EL (cell line): ENCODE results near the gene IL1RAPL1.
"Not testable (repeated sequence)": the region's sequence is repeated elsewhere in the genome, so short reads cannot be mapped to it uniquely, and the experiment has no call there.

Experiments
- DNase-seq: peaks from one replicate; pipeline ENCODE4 v3.0.0-alpha.2; 2016

IL1RAPL1 gene

DNA sequence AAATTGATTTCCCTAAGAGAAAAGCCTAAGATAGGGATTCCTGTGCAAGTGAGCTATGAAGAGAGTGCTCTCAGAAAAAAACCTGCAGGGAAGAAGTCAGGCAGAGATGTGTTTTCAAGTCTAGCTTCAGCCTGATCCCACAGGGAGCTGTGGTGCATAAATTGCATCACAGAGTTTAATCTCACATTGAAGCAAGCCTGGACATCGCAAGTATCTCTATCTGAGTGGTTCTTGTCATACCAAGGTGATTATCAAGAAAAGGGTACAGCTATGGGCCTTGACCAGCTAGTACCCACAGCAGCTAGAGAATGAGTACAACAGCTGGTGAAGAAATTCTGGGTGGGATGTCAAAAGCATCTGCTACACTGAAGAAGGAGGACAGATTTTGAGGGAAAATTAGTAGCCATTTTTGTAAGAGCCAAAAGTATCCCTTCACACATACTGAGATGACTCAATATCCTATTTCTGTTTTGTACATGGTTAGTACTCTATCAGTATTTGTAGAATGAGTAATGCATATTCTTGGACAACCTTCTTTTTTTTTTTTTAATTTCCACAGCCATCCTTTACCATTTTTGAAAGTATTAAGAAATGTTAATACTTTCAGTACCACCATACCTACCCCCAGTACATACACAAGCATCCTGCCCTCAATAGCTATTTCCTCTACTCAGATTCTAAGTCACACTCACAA is 708.9 kb downstream of the IL1RAPL1 start:
- no peak for DNase-seq

DNA sequence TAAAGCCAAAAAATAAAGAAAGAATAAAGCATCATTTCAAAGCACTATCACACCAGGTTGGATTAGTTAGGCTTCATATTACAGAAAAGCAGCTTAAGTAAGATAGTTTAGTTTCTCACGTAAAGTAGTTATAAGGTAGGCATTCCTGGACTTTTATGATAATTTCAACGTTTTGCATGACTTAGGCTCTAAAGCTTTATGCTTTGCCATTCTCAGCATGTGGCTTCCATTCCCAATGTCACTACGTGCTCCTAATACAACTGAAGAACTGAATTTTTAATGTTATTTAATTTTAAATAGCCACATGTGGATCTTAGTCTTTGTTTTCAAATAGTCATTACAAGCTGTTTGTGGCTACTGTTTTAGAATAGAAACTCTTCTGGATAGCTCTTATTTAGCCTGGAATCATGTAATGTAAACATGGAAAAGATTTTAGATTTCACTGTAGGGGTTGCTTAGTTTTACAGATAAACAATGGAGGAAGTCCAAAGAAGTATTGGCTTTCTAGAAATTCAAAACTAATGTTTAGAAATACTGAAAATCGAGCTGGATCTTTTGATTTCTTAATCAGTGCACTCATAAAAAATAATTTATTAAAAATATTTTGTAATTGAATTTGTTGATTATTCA is 710.0 kb downstream of the IL1RAPL1 start:
- DNase-seq = no peak

DNA sequence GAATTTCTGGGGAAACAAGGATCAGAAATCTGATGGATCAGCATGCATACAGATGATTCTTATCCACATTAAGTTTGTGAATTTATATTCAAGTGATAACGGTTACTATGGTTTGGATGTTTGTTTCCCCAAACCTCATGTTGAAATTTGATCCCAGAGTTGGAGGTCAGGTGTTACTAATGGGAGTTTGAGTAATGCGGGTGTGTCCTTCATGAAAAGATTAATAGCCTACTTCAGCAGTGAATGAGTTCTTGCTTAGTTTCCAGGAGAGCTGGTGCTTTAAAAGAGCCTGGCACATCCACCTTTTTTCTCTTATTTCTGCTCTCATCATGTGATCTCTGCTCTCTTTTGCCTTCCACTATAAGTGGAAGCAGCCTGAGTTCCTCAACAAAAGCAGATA is 712.4 kb downstream of the IL1RAPL1 start:
- no peak for DNase-seq

DNA sequence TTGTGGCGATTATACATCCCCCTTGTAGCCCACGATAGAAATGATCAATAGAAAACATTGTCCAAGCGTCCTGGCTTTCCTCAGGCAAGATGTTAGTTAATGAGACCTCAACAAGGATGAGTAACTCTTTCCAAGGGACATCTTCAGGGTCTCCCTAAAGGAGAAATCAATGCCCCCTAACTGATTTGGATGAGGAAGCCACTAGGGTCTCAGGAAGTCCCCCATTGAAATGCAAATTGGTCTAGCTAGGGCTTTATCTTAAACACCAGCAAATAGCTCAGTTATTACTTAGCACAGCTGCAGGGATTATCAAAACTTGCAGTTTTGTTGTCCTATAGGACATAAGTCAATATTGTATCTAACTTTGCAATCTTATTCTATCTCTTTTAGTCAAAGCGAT is 721.5 kb downstream of the IL1RAPL1 start:
- DNase-seq = no peak

DNA sequence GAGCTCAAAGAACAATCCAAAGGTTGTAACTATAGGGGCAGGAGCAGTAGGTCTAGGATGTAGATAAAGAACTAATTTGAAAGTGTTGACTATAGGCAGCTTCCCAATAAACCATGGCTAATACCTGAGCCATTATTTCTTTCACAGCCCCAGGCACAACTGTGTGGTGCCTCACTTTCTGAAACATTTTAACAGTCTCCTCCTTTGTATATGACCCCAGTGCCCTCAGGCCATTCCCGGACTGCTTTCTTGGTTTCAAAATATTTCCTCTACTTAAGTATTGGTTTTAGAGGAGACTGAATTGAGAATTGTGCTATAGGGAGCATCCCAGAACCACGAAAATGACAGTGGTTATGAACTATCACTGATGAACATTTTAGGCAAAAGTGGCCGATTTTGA is 728.7 kb downstream of the IL1RAPL1 start:
- DNase-seq = no peak

DNA sequence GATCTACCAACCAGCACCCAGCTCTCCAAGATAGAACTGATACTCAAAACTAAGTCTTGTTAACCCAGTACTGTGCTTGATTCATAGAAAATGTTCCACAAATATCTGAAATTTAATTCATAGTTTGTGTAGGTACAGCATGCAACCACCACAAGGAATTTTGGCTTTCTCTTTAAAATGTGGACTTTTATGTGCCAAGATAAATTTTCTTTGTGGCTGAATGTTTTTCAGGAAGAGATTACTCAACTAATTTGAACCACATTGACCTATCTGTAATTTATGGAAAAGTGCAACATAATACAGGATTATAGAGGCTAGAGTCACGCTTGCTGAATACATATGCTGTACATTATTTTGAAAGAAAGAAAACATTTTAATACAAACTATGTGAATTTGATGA is 730.8 kb downstream of the IL1RAPL1 start:
- peak; percentile 6 for DNase-seq

DNA sequence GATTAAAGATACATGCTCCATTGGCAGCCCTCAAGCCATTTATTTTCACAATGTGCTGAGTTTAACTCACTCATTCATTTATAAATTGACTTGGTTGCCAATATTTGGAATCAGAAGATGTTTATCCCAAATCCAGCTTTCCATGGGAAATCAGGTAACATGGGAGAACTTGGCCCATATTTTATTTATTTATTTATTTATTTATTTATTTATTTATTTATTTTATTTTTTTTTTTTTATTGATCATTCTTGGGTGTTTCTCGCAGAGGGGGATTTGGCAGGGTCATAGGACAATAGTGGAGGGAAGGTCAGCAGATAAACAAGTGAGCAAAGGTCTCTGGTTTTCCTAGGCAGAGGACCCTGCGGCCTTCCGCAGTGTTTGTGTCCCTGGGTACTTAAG is 745.2 kb downstream of the IL1RAPL1 start:
- not testable (repeated sequence) for DNase-seq

DNA sequence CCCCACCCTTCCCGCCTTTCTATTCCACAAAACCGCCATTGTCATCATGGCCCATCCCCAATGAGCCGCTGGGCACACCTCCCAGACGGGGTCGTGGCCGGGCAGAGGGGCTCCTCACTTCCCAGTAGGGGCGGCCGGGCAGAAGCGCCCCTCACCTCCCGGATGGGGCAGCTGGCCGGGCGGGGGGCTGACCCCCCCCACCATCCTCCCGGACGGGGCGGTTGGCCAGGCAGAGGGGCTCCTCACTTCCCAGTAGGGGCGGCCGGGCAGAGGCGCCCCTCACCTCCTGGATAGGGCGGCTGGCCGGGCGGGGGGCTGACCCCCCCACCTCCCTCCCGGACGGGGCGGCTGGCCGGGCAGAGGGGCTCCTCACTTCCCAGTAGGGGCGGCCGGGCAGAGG is 745.8 kb downstream of the IL1RAPL1 start:
- DNase-seq = not testable (repeated sequence)

DNA sequence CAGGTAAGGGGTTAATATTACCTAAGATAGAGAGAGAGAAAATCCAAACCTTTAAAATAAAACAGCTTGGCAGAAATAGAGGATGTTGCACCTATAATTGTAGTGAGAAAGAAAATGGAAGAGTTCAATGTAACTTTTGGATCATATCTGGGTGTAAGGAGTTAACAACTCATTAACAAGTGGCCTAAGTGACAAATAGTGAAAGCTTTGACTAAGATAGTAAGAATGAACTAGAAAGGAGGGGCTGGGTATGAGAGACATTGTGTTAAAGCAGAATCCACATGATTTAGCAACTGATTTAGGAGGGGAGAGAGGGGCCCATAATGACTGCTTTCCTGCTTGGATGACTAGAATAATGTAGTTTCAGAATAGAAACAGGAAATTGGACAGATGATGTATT is 761.0 kb downstream of the IL1RAPL1 start:
- no peak for DNase-seq

DNA sequence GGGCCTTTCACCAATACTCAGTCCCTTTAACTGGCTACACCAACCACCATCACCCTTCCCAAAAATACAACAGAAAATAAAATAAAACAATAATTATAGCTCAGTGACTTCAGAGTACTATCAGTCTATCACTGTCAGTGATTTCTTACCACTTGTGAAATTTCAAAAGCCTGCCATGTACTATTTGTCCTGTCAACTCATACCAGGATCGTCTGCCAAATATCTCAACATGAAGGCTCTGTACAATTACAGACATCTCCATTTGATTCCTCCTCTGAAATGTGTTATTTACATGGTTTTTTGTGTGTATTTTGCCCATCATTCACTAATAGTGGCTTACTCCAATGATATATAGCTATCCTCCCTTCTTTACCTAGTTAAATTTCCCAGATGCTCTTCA is 772.0 kb downstream of the IL1RAPL1 start:
- DNase-seq = no peak

DNA sequence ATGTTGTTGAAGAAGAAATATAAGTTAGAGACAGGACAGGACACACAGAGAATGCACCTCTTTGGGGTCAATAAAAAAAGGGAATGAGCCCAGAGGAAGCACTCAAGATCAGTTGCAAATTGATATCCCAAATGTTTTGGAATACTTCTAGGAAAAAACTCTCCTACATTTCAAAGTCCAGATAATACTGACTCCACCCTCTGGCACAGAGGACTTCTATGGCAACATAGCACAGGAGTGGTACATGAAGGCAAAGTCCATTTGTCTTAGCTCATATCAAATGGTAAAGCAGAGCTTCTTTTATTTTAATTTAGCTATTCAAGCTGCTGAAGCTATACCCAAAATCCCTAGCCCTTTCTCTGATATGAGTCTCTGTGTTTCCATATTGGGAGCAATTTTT is 787.5 kb downstream of the IL1RAPL1 start:
- DNase-seq = not testable (repeated sequence)

DNA sequence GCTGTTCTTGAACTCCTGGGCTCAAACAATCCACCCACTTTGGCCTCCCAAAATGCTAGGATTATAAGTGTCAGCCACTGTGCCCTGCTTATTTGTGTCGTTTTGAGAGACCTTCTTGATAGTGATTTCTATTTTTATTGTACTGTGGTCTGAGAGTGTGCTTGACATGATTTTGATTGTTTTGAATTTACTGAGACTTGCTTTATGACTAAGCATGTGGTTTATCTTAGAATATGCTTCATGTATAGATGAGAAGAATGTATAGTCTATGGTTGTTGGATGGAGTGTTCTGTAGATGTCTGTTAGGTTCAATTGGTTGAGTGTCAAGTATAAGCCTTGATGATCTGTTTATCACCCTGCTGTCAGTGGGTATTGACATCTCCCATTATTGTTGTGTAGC is 789.3 kb downstream of the IL1RAPL1 start:
- DNase-seq = no peak

DNA sequence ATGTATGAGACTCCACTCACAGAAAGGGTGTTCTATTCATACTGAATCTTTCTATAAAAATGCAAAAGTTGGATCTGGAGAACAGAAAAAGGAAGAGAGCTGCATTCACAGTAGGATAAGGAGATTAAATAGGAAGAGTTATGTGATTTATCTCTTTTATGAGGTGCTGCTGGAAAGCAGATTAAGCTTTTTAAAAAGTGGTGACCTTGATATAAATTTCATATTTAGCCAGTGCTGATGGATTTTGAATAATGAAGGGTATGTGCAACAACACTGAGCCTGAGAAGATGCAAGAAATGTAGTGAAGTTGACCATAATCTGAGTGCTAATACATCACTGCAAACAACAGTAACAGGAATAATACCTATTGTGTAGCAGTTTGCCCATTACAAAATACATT is 795.6 kb downstream of the IL1RAPL1 start:
- no peak for DNase-seq

DNA sequence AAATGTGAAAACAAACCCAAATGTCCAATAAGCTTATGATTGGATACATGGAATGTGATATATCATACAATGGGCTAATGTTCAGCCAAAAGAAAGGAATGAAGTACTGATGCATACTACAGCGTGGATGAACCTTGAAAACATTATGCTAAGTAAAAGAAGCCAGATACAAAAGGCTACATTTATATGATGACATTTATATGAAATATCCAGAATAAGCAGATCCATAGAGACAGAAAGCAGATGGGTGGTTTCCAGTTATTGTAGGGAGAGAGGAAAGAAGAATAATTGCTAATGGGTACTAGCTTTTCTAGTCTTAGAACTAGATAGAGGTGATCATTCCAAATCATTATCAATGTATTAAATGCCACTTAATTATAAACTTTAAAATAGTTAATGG is 801.3 kb downstream of the IL1RAPL1 start:
- no peak for DNase-seq

DNA sequence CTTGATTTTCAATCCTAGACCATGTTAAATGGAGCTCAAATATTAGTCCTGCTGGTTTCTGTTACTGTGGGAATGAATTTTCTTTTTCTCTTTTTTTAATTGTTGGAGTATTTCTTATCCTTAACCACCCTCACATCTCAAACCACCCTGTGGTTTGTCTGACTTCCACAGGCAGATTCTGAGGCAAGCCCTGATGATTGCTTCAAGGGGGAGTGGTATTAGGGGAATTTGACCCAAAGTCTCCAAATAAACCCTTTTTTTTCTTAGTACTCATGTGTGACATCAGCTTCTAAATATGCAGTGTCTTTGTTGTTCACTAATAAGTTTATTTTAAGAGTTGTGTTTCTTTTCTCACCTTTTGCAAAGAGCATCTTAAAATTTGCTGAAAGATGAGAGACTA is 810.3 kb downstream of the IL1RAPL1 start:
- peak; percentile 1 for DNase-seq

DNA sequence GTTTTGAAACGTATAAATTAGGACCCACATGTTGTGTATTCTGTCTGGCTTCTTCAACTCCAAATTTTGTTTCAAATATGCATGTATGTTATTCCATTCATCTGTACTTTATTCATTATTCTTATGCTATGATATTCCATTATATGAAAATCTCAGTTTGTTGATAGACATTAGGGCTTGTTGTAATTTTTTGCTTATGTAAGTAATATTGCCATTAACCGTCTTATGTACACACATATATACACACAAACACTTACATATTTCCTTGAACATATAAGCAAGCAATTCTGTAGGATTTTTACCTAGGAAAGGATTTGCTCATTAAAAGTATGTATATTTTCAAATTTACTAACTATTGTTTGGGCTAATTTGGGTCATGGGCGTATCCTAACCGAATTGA is 820.1 kb downstream of the IL1RAPL1 start:
- no peak for DNase-seq

DNA sequence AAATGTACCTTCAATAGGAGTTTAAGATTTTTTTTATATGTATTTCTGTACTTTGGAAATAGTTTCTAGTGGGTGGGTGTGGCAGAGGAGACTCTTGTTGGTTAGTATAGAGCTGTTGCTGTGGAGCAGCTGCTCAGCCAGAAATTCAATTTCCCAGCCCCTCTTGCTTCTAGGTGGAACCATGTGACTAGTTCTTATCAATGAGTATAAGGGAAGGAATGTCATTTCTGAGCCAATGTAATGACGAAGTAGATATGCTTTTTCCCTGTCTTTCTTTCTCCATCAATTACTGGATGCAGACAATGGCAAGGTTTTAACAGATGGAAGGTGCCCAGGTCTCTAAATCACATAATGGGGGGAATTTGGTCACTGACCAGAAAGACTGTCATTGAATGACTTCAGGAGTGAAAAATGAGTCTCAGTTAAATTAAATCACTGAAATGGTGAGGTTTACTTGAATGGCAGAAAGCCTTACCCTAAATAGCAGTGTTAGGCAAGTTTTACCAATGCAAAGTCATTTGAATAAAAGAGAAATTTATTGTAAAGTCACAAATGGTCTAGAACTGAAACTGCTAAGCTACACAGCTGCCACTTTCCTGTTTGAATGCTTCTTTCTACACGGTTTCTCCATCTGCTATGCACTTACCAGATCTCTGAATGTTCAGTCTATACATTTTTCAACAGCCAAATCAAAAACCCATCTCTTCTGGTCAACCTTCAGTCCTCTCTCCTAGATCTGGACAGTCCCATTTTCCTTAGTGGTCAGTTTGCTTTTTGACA is 832.7 kb downstream of the IL1RAPL1 start:
- no peak for DNase-seq

DNA sequence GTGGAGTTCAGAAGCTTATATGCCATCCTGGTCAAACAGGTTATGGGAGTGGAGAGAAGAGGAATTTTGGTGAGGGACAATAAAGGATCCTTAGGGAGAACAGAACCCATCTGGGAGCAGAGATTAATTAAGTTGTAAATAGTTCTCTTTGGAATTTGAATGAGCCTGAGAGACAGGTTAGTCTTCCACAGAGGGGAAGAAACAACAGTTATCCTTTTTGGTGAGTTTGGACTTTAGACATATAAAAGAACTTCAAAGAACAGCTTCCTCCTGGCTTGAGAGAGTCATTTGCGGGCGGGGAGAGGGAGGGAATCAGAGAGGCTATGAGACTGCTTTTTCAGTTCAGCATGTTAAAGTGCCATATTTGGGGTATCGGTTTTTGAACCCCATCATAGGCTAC is 834.8 kb downstream of the IL1RAPL1 start:
- DNase-seq = no peak

DNA sequence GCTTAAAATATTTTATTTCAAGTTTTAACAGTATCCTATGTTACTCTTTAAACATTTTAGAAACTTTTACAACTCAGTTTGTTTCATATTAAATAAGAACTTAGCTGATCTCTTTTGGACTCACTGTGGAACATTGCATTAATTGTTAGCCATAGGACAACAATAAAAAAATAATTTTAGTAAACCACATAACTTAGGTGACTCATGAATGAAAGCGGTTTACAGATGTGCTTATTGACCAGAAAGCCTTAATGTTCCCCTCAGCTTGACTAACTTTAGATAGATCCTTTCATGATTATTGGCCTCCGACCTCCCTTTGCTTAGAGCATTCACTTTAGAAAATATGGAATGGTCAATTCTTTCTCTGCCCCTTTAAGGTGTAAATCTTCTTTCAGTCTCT is 844.6 kb downstream of the IL1RAPL1 start:
- DNase-seq = no peak

DNA sequence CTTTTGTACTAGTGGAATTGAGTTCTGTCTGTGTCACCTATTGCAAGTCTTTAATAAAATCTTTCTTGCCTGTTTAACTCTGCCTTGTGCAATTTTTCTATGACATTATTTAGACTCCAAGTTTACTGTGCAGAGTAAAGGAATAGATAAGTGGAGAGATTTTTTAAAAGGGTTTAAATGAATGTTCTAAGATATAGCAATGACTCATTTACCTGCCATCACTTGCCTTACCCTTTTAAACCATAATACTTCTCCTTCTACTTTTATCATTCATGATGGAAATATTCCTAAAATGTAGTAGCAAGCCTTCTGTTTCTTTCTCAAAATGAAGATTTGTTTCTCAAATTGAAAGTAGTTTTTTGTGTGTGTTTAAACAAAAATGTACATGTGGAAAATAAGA is 845.3 kb downstream of the IL1RAPL1 start:
- DNase-seq = no peak

DNA sequence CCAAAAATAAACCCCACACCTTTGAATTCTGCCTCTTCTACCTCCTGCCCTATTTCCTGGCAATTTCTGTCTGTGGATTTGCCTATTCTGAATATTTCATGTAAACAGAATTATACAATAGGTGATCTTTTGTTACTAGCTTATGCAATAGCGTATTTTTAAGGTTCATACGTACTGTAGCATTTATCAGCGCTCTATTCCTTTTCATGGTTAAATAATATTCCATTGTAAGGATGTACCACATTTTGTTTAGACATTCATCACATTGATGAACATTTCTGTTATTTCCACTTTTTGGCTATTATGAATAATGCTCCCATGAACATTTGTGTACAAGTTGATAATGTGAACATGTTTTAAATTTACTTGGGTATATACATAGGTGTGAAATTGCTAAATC is 847.7 kb downstream of the IL1RAPL1 start:
- no peak for DNase-seq

DNA sequence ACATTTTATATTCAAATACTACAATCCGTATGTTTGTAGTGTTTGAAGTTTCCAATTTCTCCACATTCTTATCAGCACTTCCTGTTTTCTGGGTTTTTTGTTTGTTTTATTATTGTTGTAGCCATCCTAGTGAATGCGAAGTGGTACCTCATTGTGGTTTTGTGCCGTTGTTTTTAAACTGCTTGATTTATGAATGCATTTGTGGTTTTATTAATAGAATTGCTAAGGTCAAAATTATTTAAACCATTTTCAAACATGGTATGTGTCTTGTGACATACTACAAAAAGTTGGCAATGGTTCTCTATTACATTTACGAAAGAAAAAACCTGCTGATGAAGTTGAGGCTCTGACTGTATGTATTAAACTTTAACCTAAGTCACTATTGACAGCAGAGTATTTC is 848.1 kb downstream of the IL1RAPL1 start:
- DNase-seq = no peak

DNA sequence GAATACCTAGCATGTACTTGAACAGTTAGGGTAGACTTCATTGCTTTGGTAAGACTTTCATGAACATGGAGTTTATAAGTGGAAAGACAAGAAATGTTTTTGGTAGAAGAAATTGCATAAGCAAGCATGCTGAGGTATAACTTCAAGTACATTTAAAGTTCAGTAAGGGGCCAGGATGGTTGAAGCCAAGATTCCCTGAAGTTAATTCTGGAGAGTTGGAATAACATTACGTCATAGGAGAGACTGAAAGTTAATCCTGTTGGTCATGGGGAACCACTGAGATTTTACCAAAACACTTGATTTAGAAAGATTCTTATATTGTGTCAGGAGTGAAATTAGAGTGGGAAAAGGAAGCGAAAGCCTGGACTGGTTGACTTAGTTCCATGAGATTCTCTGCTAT is 860.6 kb downstream of the IL1RAPL1 start:
- no peak for DNase-seq

DNA sequence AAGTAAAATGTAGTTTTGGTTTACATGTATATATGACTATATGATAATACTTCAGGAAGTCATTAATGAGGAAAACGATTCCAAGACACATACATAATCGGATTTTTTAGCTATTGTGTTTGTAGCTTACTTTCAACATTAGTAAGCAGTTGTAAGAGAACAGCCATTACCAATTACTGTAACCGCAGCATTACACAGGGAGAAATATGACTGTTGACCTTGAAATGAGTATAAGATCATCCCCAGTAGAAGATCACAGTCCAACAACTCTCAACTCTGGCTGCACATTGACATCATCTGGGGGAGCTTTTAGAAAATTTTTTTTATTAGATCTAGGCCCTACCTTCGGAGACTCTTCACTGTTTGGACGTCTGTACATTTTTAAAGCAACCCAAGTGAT is 866.1 kb downstream of the IL1RAPL1 start:
- DNase-seq = peak; percentile 1
